ENCODE results near the gene LTK. TPM values are rescaled to one million over a fixed set of nuclear protein-coding genes. Genes with fewer than 3 reads are reported as not detected.
"Not testable (repeated sequence)": the region's sequence is repeated elsewhere in the genome, so short reads cannot be mapped to it uniquely, and the experiment has no call there.

Gene LTK
- total RNA-seq, 1 donor from 2014 or later: not detected

- DNase-seq: no peak
Measured at GRCh38 chr15:41474941-41475340, 38.7 kb downstream of the LTK start.

GRCh38 chr15:41474436-41474835 lies 39.2 kb downstream of the LTK start:
- DNase-seq: no peak

- no peak for DNase-seq
Measured at GRCh38 chr15:41473418-41473817, 40.2 kb downstream of the LTK start.

- not testable (repeated sequence) for DNase-seq
Measured at GRCh38 chr15:41469644-41470043, 44.0 kb downstream of the LTK start.

- no peak for DNase-seq
Measured at GRCh38 chr15:41466711-41467110, 46.9 kb downstream of the LTK start.

GRCh38 chr15:41465822-41466421 lies 47.7 kb downstream of the LTK start:
- no peak for DNase-seq

GRCh38 chr15:41464889-41465580 lies 48.6 kb downstream of the LTK start:
- DNase-seq: no peak

GRCh38 chr15:41462084-41462795 lies 51.4 kb downstream of the LTK start:
- DNase-seq: no peak

Other genes with a start within 250 kb of the LTK start
- 3.1 TPM for gene OIP5, start 181.2 kb downstream of the LTK start, total RNA-seq
- gene NUSAP1, start 180.9 kb downstream of the LTK start, total RNA-seq: 20.7 TPM
- gene NDUFAF1, start 111.3 kb downstream of the LTK start, total RNA-seq: 24.2 TPM
- gene RTF1, start 96.7 kb downstream of the LTK start, total RNA-seq: 59.0 TPM
- gene ITPKA, start 20.0 kb downstream of the LTK start, total RNA-seq: 0.31 TPM
- gene RPAP1, start 30.4 kb upstream of the LTK start, total RNA-seq: 10.1 TPM
- 20.3 TPM for gene TYRO3, start 45.4 kb upstream of the LTK start, total RNA-seq
- 112 TPM for gene MGA, start 146.6 kb upstream of the LTK start, total RNA-seq